Measurements from ENCODE around the gene CATSPER2.
"Not testable (repeated sequence)": the region's sequence is repeated elsewhere in the genome, so short reads cannot be mapped to it uniquely, and the experiment has no call there.

CATSPER2 gene

DNA sequence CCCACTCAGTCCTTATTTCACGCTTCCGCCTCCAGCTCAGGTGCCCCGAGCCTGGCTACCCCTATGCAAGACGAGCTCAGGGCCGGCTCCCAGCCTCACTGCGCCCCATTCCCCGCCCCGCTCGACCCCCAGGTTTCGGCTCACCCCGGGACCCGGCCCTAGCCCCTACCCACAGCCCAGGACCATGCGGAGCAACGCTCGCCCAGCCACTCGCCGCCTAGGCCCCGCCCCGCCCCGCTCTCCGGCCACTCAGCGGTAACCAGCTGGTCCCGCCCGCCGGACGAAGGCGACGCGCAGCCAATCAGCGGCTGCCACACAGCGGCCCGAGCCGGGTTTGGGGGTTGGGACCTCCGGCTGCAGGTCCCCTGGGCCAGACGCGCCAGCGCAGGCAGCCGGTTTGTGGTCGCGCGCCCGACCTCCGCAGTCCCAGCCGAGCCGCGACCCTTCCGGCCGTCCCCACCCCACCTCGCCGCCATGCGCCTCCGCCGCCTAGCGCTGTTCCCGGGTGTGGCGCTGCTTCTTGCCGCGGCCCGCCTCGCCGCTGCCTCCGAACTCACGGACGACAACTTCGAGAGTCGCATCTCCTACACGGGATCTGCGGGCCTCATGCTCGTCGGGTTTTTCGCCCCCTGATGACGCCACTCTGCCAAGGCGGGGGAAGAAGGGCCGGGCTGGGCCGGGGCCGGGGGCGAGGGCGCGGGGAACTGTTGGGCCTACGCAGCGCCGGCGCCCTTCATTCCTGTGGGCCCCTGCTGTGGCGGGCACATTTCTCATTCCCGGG lies at the start of gene CATSPER2:
TSS of gene CATSPER2 (minus strand) at position 196 of the 781 bp plus-strand sequence. CDS start 783 bp downstream, outside the sequence.
- no peak for DNase-seq (ENCODE audit: low read depth)

DNA sequence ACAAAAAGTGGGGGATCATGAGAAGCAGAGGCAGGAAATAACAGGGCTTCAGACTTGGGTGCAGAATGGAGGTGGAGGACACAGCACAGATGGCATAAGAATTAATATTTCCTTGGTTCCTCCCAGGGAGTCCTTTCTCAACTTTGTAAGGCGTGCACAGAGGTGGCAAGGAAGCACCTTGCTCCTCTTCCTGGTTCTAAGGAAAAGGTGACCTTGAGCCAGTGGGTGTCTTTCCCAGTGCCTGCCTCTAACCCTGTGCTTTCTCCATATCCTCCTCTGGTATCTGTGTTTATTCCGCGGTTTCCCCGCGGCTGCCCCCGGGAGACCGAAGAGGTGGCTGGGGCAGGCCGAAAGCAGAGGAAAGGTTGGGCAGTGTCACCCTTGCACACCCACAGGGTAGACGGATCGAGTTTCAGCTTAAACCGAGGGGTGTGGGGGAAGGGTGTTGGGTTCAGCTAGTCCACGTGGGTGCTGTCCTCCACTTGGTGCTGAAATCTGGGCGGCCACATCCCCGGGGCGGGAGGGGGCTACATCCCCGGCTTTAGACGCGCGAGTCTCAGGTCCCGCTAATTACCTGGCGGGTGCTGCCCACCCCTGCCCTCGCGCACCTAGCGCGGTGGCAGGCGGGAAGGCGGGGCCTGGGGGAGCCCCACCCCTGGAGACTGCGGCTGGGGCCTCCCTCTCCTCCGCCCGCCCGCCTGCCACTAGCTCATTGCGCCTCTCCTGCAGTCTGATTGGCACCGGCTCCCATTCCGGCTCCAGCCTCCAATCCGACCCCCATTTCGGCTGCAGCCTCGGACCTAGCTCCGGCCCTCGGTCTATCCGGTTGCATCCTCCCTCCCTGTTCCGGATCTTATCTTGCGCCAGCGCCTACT lies 44.7 kb upstream of the CATSPER2 start, which contains the start of gene CKMT1A:
TSS of gene CKMT1A (plus strand) at position 712 of the 875 bp plus-strand sequence. CDS start 192 bp downstream, outside the sequence.
- DNase-seq (ENCODE audit: low read depth): not testable (repeated sequence)

DNA sequence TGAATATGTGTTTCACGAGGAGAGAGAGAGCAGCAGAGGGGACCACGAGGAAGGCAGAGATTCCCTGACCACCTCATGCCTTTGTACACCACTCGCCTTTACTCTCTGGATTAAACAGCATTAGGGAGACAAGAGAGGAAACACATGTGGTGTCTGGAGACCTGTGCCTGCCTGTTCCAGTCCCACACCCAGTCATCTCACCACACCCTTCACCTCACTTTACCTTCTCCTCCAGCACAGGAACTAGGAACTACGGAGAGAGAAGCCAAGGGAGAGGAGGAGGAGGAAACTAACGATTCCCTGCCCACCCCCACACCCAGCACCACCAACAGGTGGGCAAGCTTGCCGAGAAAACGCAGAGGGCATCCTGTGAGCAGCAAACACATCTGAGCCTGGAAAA lies 44.0 kb upstream of the CATSPER2 start:
- DNase-seq (ENCODE audit: low read depth): not testable (repeated sequence)

DNA sequence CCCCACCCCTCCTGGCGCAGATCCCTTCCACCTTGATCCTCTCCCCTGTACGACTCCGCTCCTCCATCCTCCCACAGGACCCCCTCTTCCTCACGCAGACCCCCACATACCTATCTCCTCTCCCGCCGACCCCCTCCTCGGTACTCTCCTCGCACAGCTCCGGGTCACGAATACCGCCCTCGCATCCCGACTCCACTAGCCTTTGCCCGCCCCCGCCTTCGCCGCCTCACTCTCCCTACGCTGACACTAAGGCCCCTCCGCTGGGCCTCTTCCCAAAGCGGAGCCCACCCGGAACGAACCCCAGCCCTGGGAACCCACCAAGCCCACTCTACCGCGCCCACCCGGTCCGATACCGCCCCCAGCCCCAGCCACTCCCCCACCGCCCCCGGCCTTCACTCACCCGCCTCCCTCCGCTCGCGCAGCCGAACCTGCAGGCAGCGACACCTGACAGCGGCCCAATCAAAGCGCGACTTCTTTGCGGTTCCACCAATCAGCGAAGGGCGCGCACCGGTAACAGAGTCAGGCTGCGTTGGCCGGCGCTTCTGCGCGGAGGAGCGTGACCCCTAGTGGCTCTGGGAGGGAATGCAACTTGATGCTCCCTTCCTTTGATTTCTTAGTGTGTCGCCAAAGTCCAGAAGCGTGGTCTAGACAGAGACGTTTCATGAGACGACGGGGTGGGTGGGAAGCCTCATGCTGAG lies 41.1 kb upstream of the CATSPER2 start:
- not testable (repeated sequence) for DNase-seq (ENCODE audit: low read depth)

DNA sequence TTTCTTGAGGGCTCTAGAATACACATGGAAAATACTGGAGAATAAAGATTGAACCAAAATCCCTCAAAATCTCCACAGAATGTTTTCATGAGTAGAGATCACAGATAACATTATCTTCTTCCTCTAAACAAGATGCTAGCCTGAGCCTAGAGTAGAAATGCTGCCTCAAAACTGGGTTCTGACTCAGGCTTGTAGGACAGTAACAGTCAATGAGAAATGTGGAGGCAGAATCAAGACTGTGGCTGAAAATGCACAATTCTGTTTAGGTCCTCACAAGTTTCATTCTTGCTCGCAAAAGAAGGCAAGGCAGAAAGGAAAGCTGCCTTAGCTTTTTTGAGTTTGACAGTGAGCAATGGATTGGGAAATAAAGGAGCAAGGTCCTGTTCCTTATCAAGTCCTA lies 25.5 kb upstream of the CATSPER2 start:
- DNase-seq (ENCODE audit: low read depth): not testable (repeated sequence)

DNA sequence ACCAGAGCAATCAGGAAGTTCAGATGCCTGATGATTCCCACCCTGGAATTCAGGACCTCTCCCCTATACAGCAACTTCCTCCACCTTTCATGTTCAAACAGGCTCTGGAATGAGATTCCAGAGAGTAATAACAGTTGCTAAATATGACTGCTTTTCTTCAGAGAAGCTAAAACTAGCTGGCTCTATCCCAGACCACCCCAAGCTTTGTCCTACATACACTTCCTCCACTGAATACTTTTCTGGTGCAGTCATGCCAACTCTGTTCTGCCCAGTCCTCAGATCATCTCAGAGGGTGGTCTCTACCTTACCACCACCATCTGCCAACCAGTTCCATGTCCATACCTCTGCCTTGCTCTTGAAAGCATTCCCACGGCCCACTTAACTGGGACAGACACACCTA lies 17.5 kb upstream of the CATSPER2 start:
- not testable (repeated sequence) for DNase-seq (ENCODE audit: low read depth)

DNA sequence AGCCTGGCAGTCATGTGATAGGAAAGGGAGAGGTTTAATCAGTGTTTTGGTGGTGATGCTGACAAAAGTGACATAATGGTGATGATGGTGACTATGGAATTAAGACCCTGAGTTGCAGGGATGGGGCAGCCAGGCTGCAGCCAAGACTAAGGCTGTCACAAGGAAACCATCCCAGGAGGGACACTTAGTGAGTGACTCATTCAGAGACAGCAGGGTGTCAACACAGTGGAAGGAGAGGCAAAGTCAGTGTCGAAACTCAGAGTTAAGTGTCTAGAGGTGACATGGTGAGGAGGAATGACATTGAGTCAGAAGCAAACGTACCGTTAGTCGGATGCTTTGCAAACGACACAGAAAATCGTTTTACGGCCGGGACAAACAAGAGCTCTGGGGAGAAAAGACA lies 14.7 kb upstream of the CATSPER2 start:
- DNase-seq (ENCODE audit: low read depth): not testable (repeated sequence)

DNA sequence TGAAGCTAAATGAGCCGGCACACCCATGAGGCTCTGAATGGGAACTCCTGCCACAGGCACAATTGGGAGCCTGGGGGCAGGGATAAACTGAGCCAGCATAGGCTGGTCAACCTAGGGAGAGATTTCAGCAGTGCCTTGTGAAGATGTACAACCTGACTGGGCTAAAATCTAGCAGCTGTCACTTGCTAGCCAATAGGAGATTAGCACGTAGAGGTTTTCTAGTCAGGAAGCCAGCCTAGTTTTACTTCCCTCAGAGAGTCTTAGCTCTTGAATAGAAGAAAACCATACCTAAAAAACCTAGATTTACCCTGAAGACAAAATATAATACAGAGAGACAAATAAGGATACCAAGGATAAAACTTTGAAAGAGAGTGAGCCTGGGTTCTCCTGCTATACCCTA lies 13.6 kb upstream of the CATSPER2 start:
- DNase-seq (ENCODE audit: low read depth): not testable (repeated sequence)

DNA sequence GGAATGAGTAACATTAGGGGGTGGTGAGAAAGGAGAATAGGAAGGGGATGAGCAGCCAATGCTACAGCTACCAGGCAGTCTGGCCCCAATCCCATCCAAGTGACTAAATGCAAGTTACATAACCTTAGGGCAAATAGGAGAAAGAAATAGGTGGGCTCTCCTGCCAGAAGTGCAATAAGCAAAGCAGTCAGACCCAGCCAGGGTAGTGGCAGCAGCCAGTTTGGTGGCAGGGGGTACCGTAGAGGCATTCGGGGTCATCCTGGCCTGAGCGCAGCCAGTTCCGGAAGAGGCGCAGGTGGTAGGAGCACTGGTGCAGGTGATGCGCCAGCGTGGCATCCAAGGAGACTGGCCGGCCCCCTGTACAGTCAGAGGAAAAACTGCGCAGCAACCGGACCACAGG lies 11.1 kb upstream of the CATSPER2 start:
- DNase-seq (ENCODE audit: low read depth): not testable (repeated sequence)

DNA sequence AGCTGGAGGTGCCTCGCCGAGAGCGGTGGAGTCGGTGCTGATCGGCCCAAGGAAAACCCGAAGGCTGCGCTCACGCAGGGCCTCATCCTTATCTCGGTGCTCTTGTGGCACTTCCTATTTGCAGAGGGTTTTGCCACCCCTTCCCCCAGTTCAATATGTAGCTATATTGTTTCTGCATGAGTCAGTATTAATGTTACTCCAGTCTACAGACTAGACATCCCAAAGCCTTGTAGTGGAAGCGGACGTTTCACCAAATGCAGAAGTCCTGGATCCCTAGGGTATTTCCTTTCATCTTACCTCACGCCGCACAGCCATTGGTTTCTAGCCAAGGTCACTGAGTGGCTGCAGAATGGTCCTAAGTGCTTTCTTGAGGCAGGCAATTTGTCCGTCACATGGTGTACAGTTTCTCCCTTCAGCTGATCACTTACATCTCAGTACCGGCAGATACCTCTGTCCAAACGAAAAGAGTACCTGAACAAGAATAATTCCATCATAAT lies 834 bp upstream of the CATSPER2 start:
- not testable (repeated sequence) for DNase-seq (ENCODE audit: low read depth)

DNA sequence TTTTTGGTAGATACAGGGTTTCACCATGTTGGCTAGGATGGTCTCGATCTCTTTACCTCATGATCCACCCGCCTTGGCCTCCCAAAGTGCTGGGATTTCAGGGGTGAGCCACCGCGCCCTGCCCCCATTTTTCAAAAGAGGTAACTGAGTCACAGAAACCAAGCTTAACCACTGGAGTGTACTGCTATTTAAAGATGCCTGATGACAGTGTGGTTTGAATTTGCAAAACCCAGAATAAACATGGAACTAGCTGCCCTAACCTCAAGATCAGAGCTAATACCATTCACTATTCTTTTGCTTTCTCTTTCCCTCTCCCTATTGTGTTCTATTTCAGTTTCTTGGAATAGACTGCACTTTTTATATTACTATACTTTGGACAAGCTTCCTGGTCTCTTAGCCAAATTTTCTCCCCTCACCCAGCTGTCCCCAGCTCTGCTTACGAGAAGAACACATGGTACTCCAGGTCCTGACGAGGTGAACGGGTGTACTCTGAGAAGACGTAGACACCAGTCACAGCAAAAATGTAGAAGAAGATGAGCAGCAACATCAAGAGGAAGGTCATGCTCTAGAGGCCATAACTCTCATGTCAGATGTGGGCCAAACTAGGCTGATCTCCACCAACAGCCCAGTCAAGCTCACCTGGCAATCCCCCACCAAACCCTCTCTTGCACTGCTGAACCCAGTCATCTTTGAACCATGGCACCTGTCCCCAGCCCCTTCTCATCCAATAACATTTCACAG lies 10.0 kb downstream of the CATSPER2 start:
- DNase-seq (ENCODE audit: low read depth): not testable (repeated sequence)

DNA sequence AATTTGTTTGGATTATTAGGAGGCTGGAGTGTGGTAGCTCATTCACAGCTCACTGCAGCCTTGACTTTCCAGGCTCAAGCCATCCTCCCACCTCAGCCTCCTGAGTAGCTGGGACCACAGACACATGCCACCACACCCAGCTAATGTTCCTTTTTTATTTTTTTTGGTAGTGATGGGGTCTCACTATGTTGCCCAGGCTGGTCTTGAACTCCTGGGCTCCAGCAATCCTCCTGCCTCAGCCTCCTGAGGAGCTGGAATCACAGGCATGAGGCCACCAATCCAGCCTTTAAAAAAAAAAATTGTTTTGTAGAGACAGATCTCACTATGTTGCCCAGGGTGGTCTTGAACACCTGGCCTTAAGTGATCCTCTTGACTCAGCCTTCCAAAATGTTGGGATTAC lies 21.7 kb downstream of the CATSPER2 start:
- not testable (repeated sequence) for DNase-seq (ENCODE audit: low read depth)

DNA sequence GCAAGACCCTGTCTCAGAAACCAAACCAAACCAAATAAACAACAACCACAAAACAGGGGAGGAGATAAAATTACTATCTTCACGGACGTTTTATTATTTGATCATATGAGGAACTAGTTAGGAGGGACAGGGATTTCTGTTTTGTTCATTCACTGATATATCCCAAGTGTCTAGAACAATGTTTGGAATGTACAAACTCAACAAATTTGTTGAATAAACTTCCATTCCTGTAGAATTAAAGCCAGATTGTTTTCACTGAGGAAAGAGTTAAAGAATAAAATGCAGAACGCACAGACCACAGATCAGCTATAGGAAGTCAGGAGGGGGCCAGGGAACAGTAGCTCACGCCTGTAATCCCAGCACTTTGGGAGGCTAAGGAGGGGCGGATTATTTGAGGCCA lies 23.5 kb downstream of the CATSPER2 start:
- DNase-seq (ENCODE audit: low read depth): peak; percentile 49

DNA sequence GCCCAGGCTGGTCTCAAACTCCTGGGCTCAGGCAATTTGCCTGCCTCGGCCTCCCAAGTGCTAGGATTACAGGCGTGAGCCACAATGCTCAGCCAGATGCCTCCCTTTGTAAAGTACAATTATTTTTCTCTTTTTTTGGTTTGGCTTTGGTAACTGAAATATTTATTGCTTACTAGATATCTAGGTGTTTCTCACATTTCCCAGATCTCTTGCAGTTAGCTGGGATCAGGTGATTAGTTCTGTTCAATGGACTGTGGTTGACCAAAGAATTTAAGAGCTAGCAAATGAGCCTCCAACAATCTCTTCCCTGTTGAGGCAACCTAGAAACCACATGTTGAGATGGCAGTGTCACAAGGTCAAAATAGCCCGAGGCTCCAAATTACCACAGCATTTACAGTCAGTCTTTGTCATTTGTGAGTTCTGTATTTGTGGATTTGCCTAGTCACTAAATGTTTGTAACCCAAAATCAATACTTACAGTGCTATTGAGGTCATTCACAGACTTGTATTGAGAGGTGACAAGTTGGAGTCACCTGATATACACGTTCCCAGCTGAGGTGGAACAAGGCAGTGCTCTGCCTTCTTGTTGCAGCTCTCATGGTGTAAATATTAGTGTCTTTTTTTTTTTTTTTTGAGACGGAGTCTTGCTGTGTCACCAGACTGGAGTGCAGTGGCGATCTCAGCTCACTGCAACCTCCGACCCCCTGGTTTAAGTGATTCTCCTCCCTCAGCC lies 26.4 kb downstream of the CATSPER2 start:
- DNase-seq (ENCODE audit: low read depth): not testable (repeated sequence)

DNA sequence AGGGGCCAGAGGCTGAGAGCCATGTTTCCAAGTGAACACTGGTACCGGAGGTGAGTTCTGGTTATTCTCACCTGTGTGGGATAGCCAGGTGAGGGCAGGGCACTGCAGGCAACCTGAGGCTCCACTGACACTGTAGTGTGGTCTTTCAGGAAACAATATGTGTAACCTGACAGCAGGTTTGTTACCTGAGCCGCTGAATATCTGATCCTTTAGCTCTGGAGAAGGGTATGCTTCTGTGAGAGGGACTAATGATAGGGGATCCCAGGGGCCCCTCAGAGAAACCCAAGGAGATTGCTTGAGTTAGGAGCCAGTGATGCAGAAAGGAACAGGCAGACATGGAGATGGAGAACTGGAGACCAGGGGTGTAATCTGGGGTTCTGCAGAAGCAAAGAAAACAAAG lies 29.9 kb downstream of the CATSPER2 start, which contains the start of gene STRC:
TSS of gene STRC (minus strand) at position 101 of the 400 bp plus-strand sequence. CDS start at position 23, 78 bp downstream.
- DNase-seq (ENCODE audit: low read depth): not testable (repeated sequence)

DNA sequence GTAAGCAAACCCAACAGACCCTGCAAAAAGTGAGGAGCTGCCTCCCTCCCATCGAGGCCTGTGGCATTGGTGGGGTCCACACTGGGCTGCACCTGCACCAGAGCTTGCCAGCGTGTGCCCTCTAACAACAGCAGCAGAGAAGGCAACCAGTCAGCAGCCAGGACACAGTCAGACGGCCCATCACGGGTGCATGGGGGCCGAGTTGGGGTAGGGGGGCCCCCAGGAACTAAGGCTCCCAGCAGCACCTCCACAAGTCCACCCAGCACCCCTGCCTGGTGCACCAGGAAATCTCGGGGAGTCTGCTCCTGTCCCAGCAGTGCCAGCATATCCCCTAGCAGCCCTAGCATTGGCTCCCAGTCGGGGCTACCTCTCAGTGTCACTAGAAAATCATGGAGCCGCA lies 30.9 kb downstream of the CATSPER2 start:
- DNase-seq (ENCODE audit: low read depth): not testable (repeated sequence)

DNA sequence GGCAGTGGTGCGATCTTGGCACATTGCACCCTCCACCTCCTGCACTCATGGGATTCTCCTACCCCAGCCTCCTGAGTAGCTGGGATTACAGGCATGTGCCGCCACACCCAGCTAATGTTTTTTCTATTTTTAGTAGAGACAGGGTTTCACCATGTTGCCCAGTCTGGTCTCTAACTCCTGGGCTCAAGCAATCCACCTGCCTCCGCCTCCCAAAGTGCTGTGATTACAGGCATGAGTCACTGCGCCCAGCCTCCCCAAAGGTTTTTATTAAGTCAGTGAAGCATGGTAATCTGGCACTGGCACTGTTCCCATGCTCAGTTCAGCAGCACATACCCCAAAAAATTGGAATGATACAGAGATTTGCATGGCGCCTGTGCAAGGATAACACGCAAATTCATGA lies 46.4 kb downstream of the CATSPER2 start:
- not testable (repeated sequence) for DNase-seq (ENCODE audit: low read depth)

DNA sequence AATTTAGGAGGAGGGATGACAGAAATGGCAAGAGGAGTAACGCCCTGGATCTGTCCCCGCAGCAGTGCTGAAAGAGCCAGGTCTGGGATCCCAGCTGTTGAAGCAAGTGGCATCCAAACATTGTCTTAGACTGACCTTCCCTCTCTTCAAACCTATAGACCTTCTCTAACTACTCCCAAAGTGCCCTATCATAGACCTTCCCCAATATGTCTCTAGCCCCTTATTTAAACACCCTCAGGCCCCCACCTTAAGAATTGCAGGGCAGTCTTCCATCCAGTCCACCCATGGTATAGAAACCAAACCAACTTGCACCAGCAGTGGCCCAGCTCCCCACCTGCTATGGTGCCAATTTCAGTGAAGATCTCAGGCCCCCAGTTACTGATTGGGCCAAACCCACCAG lies 48.4 kb downstream of the CATSPER2 start:
- DNase-seq (ENCODE audit: low read depth): not testable (repeated sequence)

DNA sequence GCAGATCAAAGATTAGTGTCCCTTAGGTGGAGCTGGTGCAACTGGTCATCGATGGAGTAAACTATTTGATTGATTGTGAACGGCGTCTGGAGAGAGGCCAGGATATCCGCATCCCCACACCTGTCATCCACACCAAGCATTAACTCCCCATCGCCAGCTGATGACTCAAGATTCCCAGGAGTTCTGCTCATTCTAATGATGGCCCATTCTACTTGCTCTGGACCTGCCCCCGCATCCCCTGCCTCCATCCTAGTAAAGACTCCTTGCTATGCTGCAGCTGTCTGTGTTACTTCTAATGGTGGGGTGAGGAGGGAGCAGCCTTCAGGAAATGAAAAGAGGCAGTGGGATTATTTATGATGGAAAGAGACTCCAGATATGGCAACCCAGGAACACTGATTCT lies 49.5 kb downstream of the CATSPER2 start:
- DNase-seq (ENCODE audit: low read depth): not testable (repeated sequence)
